HCEC 1CT (cell line): ENCODE results near the gene CENPT.

Source experiments
- DNase-seq: peaks from one replicate; pipeline ENCODE4 v3.0.0-alpha.2; 2017

The CENPT gene

GRCh38 chr16:67805718-67806427 is 41.6 kb downstream of the CENPT start:
- no peak for DNase-seq

- DNase-seq: peak; percentile 1
Observed at GRCh38 chr16:67804853-67805542, 42.5 kb downstream of the CENPT start.

GRCh38 chr16:67803894-67804293 is 43.6 kb downstream of the CENPT start:
- no peak for DNase-seq

GRCh38 chr16:67801883-67802282 is 45.6 kb downstream of the CENPT start:
- DNase-seq: no peak

GRCh38 chr16:67801241-67801640 is 46.3 kb downstream of the CENPT start:
- no peak for DNase-seq

GRCh38 chr16:67800338-67800926 is 47.1 kb downstream of the CENPT start:
- DNase-seq: no peak

- no peak for DNase-seq
Observed at GRCh38 chr16:67796099-67796718, 51.3 kb downstream of the CENPT start.

- DNase-seq: no peak
Observed at GRCh38 chr16:67790071-67790470, 57.4 kb downstream of the CENPT start.

GRCh38 chr16:67786491-67786890 is 61.0 kb downstream of the CENPT start:
- DNase-seq: no peak

- DNase-seq: no peak
Observed at GRCh38 chr16:67783353-67783725, 64.2 kb downstream of the CENPT start.

GRCh38 chr16:67782567-67783352 is 64.7 kb downstream of the CENPT start:
- no peak for DNase-seq

- DNase-seq: no peak
Observed at GRCh38 chr16:67781565-67781921, 66.0 kb downstream of the CENPT start.

GRCh38 chr16:67780847-67781564 is 66.5 kb downstream of the CENPT start:
- DNase-seq: no peak

GRCh38 chr16:67779256-67780014 is 68.1 kb downstream of the CENPT start:
- no peak for DNase-seq
